ES-I3 (cell line): Measurements from ENCODE around the gene CHST8.

ENCODE experiments used
- H3K36me3 ChIP-seq: 2 replicates; pipeline ENCODE4 v1.6.1; 2013; ENCODE audit warnings: mild to moderate bottlenecking, low read length, control low read depth, moderate library complexity; ENCODE audit not compliant: insufficient read depth
- H3K4me1 ChIP-seq: 2 replicates; pipeline ENCODE4 v1.6.1; 2013; ENCODE audit warnings: mild to moderate bottlenecking, control low read depth, low read length; ENCODE audit not compliant: insufficient read depth
- H3K9ac ChIP-seq: 2 replicates; pipeline ENCODE4 v1.6.1; 2013; ENCODE audit warnings: low read depth, mild to moderate bottlenecking, low read length, moderate library complexity
- H3K9me3 ChIP-seq: 2 replicates; pipeline ENCODE4 v1.6.1; 2013; ENCODE audit warnings: mild to moderate bottlenecking, low read length, moderate library complexity; ENCODE audit not compliant: control insufficient read depth, insufficient read depth

CHST8 gene

GRCh38 chr19:33665776-33666595, 44.2 kb downstream of the CHST8 start:
- no peaks in the 10 kb centered on the region; the same call in 1 of the 2 replicates for H3K4me1 ChIP-seq
- H3K9me3 ChIP-seq: no peaks in the 10 kb centered on the region
- no peaks in the 10 kb centered on the region for H3K36me3 ChIP-seq
- H3K9ac ChIP-seq: no peak overlapping the region

- Histone ChIP-seq H3K9ac (no peak overlapping the region), H3K4me1 (no peaks in the 10 kb centered on the region; the same call in 1 of the 2 replicates), H3K36me3 (no peaks in the 10 kb centered on the region), H3K9me3 (no peaks in the 10 kb centered on the region)
Observed at GRCh38 chr19:33667141-33667650, 45.4 kb downstream of the CHST8 start.

GRCh38 chr19:33667881-33668280, 46.1 kb downstream of the CHST8 start:
- Histone ChIP-seq H3K36me3 (no peaks in the 10 kb centered on the region), H3K9ac (no peak overlapping the region), H3K4me1 (no peaks in the 10 kb centered on the region), H3K9me3 (no peaks in the 10 kb centered on the region)

- Histone ChIP-seq H3K4me1 (no peaks in the 10 kb centered on the region), H3K9me3 (no peaks in the 10 kb centered on the region), H3K9ac (no peak overlapping the region), H3K36me3 (no peaks in the 10 kb centered on the region)
Observed at GRCh38 chr19:33668968-33669367, 47.2 kb downstream of the CHST8 start.

- Histone ChIP-seq H3K9ac (no peak overlapping the region), H3K9me3 (no peaks in the 10 kb centered on the region), H3K36me3 (no peaks in the 10 kb centered on the region), H3K4me1 (no peaks in the 10 kb centered on the region)
Observed at GRCh38 chr19:33669376-33669775, 47.6 kb downstream of the CHST8 start.

- Histone ChIP-seq H3K9me3 (no peaks in the 10 kb centered on the region), H3K4me1 (no peaks in the 10 kb centered on the region), H3K36me3 (no peaks in the 10 kb centered on the region), H3K9ac (no peak overlapping the region)
Observed at GRCh38 chr19:33670398-33670797, 48.6 kb downstream of the CHST8 start.

GRCh38 chr19:33671211-33671610, 49.5 kb downstream of the CHST8 start:
- Histone ChIP-seq H3K36me3 (no peaks in the 10 kb centered on the region), H3K9ac (no peak overlapping the region), H3K9me3 (no peaks in the 10 kb centered on the region), H3K4me1 (no peaks in the 10 kb centered on the region)

GRCh38 chr19:33673258-33673875, 51.6 kb downstream of the CHST8 start:
- H3K36me3 ChIP-seq: no peaks in the 10 kb centered on the region
- H3K9me3 ChIP-seq: no peaks in the 10 kb centered on the region
- no peak overlapping the region for H3K9ac ChIP-seq
- no peaks in the 10 kb centered on the region for H3K4me1 ChIP-seq

GRCh38 chr19:33673996-33674625, 52.4 kb downstream of the CHST8 start:
- H3K4me1 ChIP-seq: no peaks in the 10 kb centered on the region
- no peak overlapping the region for H3K9ac ChIP-seq
- H3K9me3 ChIP-seq: no peaks in the 10 kb centered on the region
- H3K36me3 ChIP-seq: no peaks in the 10 kb centered on the region

- no peaks in the 10 kb centered on the region for H3K9me3 ChIP-seq
- no peak overlapping the region for H3K9ac ChIP-seq
- H3K36me3 ChIP-seq: no peaks in the 10 kb centered on the region
- no peaks in the 10 kb centered on the region for H3K4me1 ChIP-seq
Observed at GRCh38 chr19:33674626-33675367, 53.0 kb downstream of the CHST8 start.

GRCh38 chr19:33675501-33676124, 53.9 kb downstream of the CHST8 start:
- Histone ChIP-seq H3K9me3 (no peaks in the 10 kb centered on the region), H3K36me3 (no peaks in the 10 kb centered on the region), H3K4me1 (no peaks in the 10 kb centered on the region), H3K9ac (no peak overlapping the region)

- no peak overlapping the region for H3K9ac ChIP-seq
- H3K36me3 ChIP-seq: no peaks in the 10 kb centered on the region
- H3K9me3 ChIP-seq: no peaks in the 10 kb centered on the region
- no peaks in the 10 kb centered on the region for H3K4me1 ChIP-seq
Observed at GRCh38 chr19:33676999-33677665, 55.4 kb downstream of the CHST8 start.

- H3K36me3 ChIP-seq: no peaks in the 10 kb centered on the region
- no peaks in the 10 kb centered on the region for H3K4me1 ChIP-seq
- H3K9ac ChIP-seq: no peak overlapping the region
- no peaks in the 10 kb centered on the region for H3K9me3 ChIP-seq
Observed at GRCh38 chr19:33677745-33678426, 56.1 kb downstream of the CHST8 start.
